IMR-90 (cell line): Measurements from ENCODE around the gene DIPK1B. TPM values are rescaled to one million over a fixed set of nuclear protein-coding genes. Genes with fewer than 3 reads are reported as not detected.

Experiments used
- ATAC-seq: fragments of 200-7000 bp; cut with Tn5 transposase; 2 replicates; pipeline ENCODE4 v1.9.1; 2020; ENCODE audit warnings: low read depth, mild to moderate bottlenecking, moderate library complexity
- BruUV-seq: library from RNA; stranded (reverse); fragments of 400-500 nt; replicated peaks from 2 replicates; lab custom pipeline; 2021; lab: Mats Ljungman, UMichigan
- CTCF ChIA-PET: fragments of 300-600 bp; formaldehyde crosslinking; extraction: SDS; loops from one replicate; lab custom pipeline; 2021; ENCODE audit warnings: antibody characterized with exemption; lab: Yijun Ruan, JAX
- POLR2A ChIA-PET: fragments of 300-600 bp; sonication (Branson Sonifier 250); formaldehyde crosslinking; loops from one replicate; lab custom pipeline; 2022; ENCODE audit warnings: antibody characterized with exemption; ENCODE audit not compliant: unreplicated experiment; lab: Charles Lee
- DNase-seq: peaks from one replicate; pipeline ENCODE4 v3.0.0; 2013
- H2AFZ ChIP-seq: replicated peaks from 2 replicates; pipeline ENCODE3; 2013; ENCODE audit warnings: low read length, mild to moderate bottlenecking; ENCODE audit not compliant: poor library complexity
- H2AK5ac ChIP-seq: 2 replicates; pipeline ENCODE4 v1.6.1; 2013; ENCODE audit warnings: low read depth, low read length, inconsistent platforms
- H2AK9ac ChIP-seq: replicated peaks from 2 replicates; pipeline ENCODE3; 2013; ENCODE audit warnings: mild to moderate bottlenecking, low read depth, low read length, moderate library complexity; ENCODE audit not compliant: poor library complexity
- H2BK120ac ChIP-seq: 2 replicates; pipeline ENCODE4 v1.6.1; 2013; ENCODE audit warnings: low read depth, low read length, inconsistent platforms
- H2BK15ac ChIP-seq: 3 replicates; pipeline ENCODE4 v1.6.1; 2013; ENCODE audit warnings: low read depth, low read length, inconsistent platforms
- H2BK20ac ChIP-seq: 2 replicates; pipeline ENCODE4 v1.6.1; 2013; ENCODE audit warnings: low read depth, mild to moderate bottlenecking, inconsistent platforms, low read length, moderate library complexity
- H2BK5ac ChIP-seq: 2 replicates; pipeline ENCODE4 v1.6.1; 2013; ENCODE audit warnings: mild to moderate bottlenecking, low read depth, low read length, inconsistent platforms; ENCODE audit not compliant: poor library complexity, severe bottlenecking
- H3K14ac ChIP-seq: replicated peaks from 2 replicates; pipeline ENCODE4 v1.6.1; 2013; ENCODE audit warnings: low read depth, low read length, inconsistent platforms
- H3K18ac ChIP-seq: 2 replicates; pipeline ENCODE4 v1.6.1; 2013; ENCODE audit warnings: low read depth, low read length, control low read depth
- H3K23ac ChIP-seq: 2 replicates; pipeline ENCODE4 v1.6.1; 2013; ENCODE audit warnings: low read depth, low read length, inconsistent platforms
- H3K27ac ChIP-seq: 2 replicates; pipeline ENCODE4 v1.5.1; 2013; ENCODE audit warnings: mild to moderate bottlenecking, control low read depth, low read length; ENCODE audit not compliant: insufficient read depth
- H3K27me3 ChIP-seq: 2 replicates; pipeline ENCODE4 v1.6.1; 2013; ENCODE audit warnings: low read length; ENCODE audit not compliant: control insufficient read depth, insufficient read depth
- H3K36me3 ChIP-seq: 2 replicates; pipeline ENCODE4 v1.6.1; 2013; ENCODE audit warnings: low read length, mixed read lengths; ENCODE audit not compliant: control insufficient read depth, insufficient read depth
- H3K4ac ChIP-seq: 2 replicates; pipeline ENCODE4 v1.6.1; 2013; ENCODE audit warnings: low read depth, low read length, inconsistent platforms
- H3K4me1 ChIP-seq: 2 replicates; pipeline ENCODE4 v1.6.1; 2013; ENCODE audit warnings: low read length, mixed read lengths; ENCODE audit not compliant: control insufficient read depth, insufficient read depth
- H3K4me2 ChIP-seq: 2 replicates; pipeline ENCODE4 v1.6.1; 2013; ENCODE audit warnings: low read depth, mild to moderate bottlenecking, control low read depth, low read length, moderate library complexity
- H3K4me3 ChIP-seq: 2 replicates; pipeline ENCODE4 v1.5.1; 2013; ENCODE audit warnings: low read depth, mild to moderate bottlenecking, control low read depth, low read length, moderate library complexity; ENCODE audit not compliant: insufficient read depth
- H3K56ac ChIP-seq: 2 replicates; pipeline ENCODE4 v1.6.1; 2013; ENCODE audit warnings: low read length, inconsistent platforms; ENCODE audit not compliant: insufficient read depth; ENCODE audit errors: extremely low read depth
- H3K79me1 ChIP-seq, 2 experiments: 2 replicates each; pipeline ENCODE4 v1.6.1; 2013; ENCODE audit warnings: low read length in 2 of 2, inconsistent platforms in 1 of 2, low read depth in 1 of 2
- H3K9ac ChIP-seq: 2 replicates; pipeline ENCODE4 v1.6.1; 2013; ENCODE audit warnings: low read depth, low read length, control low read depth
- H3K9me1 ChIP-seq: 2 replicates; pipeline ENCODE4 v1.6.1; 2013; ENCODE audit warnings: low read length, inconsistent platforms; ENCODE audit not compliant: insufficient read depth
- H3K9me3 ChIP-seq: 2 replicates; pipeline ENCODE4 v1.6.1; 2013; ENCODE audit warnings: low read length; ENCODE audit not compliant: control insufficient read depth, insufficient read depth
- H4K20me1 ChIP-seq: 2 replicates; pipeline ENCODE4 v1.6.1; 2013; ENCODE audit warnings: low read length, inconsistent platforms; ENCODE audit not compliant: insufficient read depth
- H4K5ac ChIP-seq: 2 replicates; pipeline ENCODE4 v1.6.1; 2013; ENCODE audit warnings: mild to moderate bottlenecking, low read depth, low read length, control low read depth
- H4K8ac ChIP-seq, 2 experiments: 2 replicates each; pipeline ENCODE4 v1.6.1; 2013; ENCODE audit warnings: low read depth in 2 of 2, low read length in 2 of 2, control low read depth in 1 of 2, inconsistent platforms in 1 of 2
- H4K91ac ChIP-seq: 2 replicates; pipeline ENCODE4 v1.6.1; 2013; ENCODE audit warnings: low read depth, low read length, inconsistent platforms; ENCODE audit not compliant: insufficient read depth
- CEBPB ChIP-seq: IDR thresholded peaks from 2 replicates; pipeline ENCODE4 v1.6.1; 2012; ENCODE audit warnings: low read depth, low read length, improper control_type of control experiment
- CHD1 ChIP-seq: IDR thresholded peaks from 2 replicates; pipeline ENCODE4 v1.6.1; 2012; ENCODE audit warnings: low read depth, low read length, improper control_type of control experiment
- CTCF ChIP-seq: conservative IDR thresholded peaks from 2 replicates; pipeline ENCODE4 v1.5.1; 2012; ENCODE audit warnings: mild to moderate bottlenecking, low read depth, low read length, improper control_type of control experiment
- ELK1 ChIP-seq: fragments of 150-350 bp; IDR thresholded peaks from 2 replicates; pipeline ENCODE4 v1.6.1; 2016; ENCODE audit warnings: low read depth, mild to moderate bottlenecking, low read length, moderate library complexity, borderline replicate concordance
- FOS ChIP-seq: fragments of 150-350 bp; IDR thresholded peaks from 2 replicates; pipeline ENCODE4 v1.6.1; 2016; ENCODE audit warnings: low read depth, low read length
- MAZ ChIP-seq: IDR thresholded peaks from 2 replicates; pipeline ENCODE4 v1.6.1; 2012; ENCODE audit warnings: low read depth, mild to moderate bottlenecking, low read length, improper control_type of control experiment, moderate library complexity, borderline replicate concordance
- NFE2L2 ChIP-seq: fragments of 150-350 bp; IDR thresholded peaks from 2 replicates; pipeline ENCODE4 v1.6.1; 2016; ENCODE audit warnings: low read depth, mild to moderate bottlenecking, low read length
- RAD21 ChIP-seq: IDR thresholded peaks from 2 replicates; pipeline ENCODE4 v1.6.1; 2012; ENCODE audit warnings: low read length, improper control_type of control experiment
- RCOR1 ChIP-seq: IDR thresholded peaks from 2 replicates; pipeline ENCODE4 v1.6.1; 2012; ENCODE audit warnings: mild to moderate bottlenecking, low read length, improper control_type of control experiment; ENCODE audit not compliant: insufficient replicate concordance
- RFX5 ChIP-seq: IDR thresholded peaks from 2 replicates; pipeline ENCODE4 v1.8.0; 2012; ENCODE audit warnings: low read depth, mild to moderate bottlenecking, low read length, moderate library complexity
- SMC3 ChIP-seq: fragments of 150-350 bp; IDR thresholded peaks from 2 replicates; pipeline ENCODE4 v1.6.1; 2016; ENCODE audit warnings: low read depth, mild to moderate bottlenecking, antibody characterized with exemption, low read length, moderate library complexity
- WGBS, 2 experiments: methylation state at CpG; one replicate each; pipeline versions ENCODE4 v1.1.5 to v1.1.7; 2013; ENCODE audit warnings: missing lambda C conversion rate in 2 of 2; ENCODE audit not compliant: insufficient read length in 1 of 2; ENCODE audit errors: extremely low coverage in 2 of 2; 5-methylcytosine and 5-hydroxymethylcytosine counted together
- dilution Hi-C: fragments of 300-500 bp; cut with HindIII; formaldehyde crosslinking; loops from one replicate; pipeline ENCODE4 v1.14.3; 2018; ENCODE audit warnings: low sequenced_read_pairs; ENCODE audit not compliant: unreplicated experiment
- in situ Hi-C: fragments of 300-500 bp; cut with MboI; formaldehyde crosslinking; loops from 3 replicates; pipeline ENCODE4 v1.14.3; 2019; ENCODE audit warnings: low sequenced_read_pairs, inconsistent platforms, mixed read lengths
- intact Hi-C: fragments of 100-400 bp; cut with micrococcal nuclease; formaldehyde crosslinking; loops from 2 replicates; pipeline ENCODE4 v1.10.0; 2022
- polyA plus RNA-seq, 3 experiments: library from polyadenylated mRNA; depleted of rRNA; stranded (reverse); fragments of >200 nt; gene quantifications; 2 replicates each; pipeline ENCODE4 v1.2.3, GENCODE V29; 2012; ENCODE audit warnings: low replicate concordance in 1 of 3
- total RNA-seq: library from RNA; depleted of rRNA; stranded (reverse); fragments of >200 nt; gene quantifications from 2 replicates; pipeline ENCODE4 v1.2.3, GENCODE V29; 2012

The DIPK1B gene
- total and polyA plus RNA-seq, 2 of the 4 experiments (the other 2 are of a cell fraction), result 3.4 to 7.1 TPM

- Histone ChIP-seq H2BK5ac (no peak overlapping the region), H3K9me3 (peaks cover 9% of the 10 kb centered on the region), H3K14ac (no peak overlapping the region), H3K4me3 (no peak overlapping the region), H3K4me1 (no peaks in the 10 kb centered on the region), H3K27me3 (peaks cover 9% of the 10 kb centered on the region), H3K27ac (no peak overlapping the region), H4K91ac (no peak overlapping the region), H2AK9ac (no peak overlapping the region), H3K9me1 (no peaks in the 10 kb centered on the region), H4K20me1 (no peaks in the 10 kb centered on the region), H3K79me1 (no peaks in the 10 kb centered on the region), H3K56ac (no peak overlapping the region), H2BK20ac (no peak overlapping the region), H4K8ac (no peak overlapping the region), H3K23ac (no peak overlapping the region), H2BK15ac (no peak overlapping the region), H3K4me2 (no peak overlapping the region), H4K5ac (no peak overlapping the region), H2BK120ac (no peak overlapping the region), H3K36me3 (no peaks in the 10 kb centered on the region), H2AFZ (peak overlapping the region; percentile 72), H3K4ac (no peak overlapping the region), H3K18ac (no peak overlapping the region), H3K9ac (no peak overlapping the region), H2AK5ac (no peak overlapping the region)
- intact Hi-C loops, result no loop called here
- TF ChIP-seq SMC3 (no peak), RAD21 (peak; percentile 20; the same call in 1 of the 2 replicates), RFX5 (no peak), ELK1 (no peak), CTCF (peak; percentile 45), CHD1 (no peak), NFE2L2 (no peak), RCOR1 (no peak), MAZ (peak; percentile 42; the same call in 1 of the 2 replicates), FOS (no peak), CEBPB (no peak)
- BruUV-seq, result no TSS peak
- ATAC-seq, result peak; percentile 80
- DNase-seq, result no peak
- CTCF ChIA-PET, result no interaction called here
- dilution Hi-C loops, result no loop called here
- POLR2A ChIA-PET, result no interaction called here
- in situ Hi-C loops, result no loop called here
- WGBS, 2 experiments, result 15% methylated on average over 5 of the region's 16 CpGs; no CpG with 5 or more reads in 1 of the 2 experiments
Measured at GRCh38 chr9:136769710-136770191, 57.4 kb downstream of the DIPK1B start.
